Stimulated activated CD8-positive, alpha-beta memory T cell treated with anti-CD3 and anti-CD28 coated beads, Interleukin-4, amount 100 ng/mL, for 1 hour (primary cell): ENCODE results near the gene CCNO.

ENCODE experiments used
- DNase-seq, 2 donors: peaks; one replicate each; pipeline ENCODE4 v3.0.0-alpha.2; 2020; ENCODE audit warnings: low read depth in 2 of 2, low spot score in 1 of 2

Gene CCNO, protein sequence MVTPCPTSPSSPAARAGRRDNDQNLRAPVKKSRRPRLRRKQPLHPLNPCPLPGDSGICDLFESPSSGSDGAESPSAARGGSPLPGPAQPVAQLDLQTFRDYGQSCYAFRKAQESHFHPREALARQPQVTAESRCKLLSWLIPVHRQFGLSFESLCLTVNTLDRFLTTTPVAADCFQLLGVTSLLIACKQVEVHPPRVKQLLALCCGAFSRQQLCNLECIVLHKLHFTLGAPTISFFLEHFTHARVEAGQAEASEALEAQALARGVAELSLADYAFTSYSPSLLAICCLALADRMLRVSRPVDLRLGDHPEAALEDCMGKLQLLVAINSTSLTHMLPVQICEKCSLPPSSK

DNA sequence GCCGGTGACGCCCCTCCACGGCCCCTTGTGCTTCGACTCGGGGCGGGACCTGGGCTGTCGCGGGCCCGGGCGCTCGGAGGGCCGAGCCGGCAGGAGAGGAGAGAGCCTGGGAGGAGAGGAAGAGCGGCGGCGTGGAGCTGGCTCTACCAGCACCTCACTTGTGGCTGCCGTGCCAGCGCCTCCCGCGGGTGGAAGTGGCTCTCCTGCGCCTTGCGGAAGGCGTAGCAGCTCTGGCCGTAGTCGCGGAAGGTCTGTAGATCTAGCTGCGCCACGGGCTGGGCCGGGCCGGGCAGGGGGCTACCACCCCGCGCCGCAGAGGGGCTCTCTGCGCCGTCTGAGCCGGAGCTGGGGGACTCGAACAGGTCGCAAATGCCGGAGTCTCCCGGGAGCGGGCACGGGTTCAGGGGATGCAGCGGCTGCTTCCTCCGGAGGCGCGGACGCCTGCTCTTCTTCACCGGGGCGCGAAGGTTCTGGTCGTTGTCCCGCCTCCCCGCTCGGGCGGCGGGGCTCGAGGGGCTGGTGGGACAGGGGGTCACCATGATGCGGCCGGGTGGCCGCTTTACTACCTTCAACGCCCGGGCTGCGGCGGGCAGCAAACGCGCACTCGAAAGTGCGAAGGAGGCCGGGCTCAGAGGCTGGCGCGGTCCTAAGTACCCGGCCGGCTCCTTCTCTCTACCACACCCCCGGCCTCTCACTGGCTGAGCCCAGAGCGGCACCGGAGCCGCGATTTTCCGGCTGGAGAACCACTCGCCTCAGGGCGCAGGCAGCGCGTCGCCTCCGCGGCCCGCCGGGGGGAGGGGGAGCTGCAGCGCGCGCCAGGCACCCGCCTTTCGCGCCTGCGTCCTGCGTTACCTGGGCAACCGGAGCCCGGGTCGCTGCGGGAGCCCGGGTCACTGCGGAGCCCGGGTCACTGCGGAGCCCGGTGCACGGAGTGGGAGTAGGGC, at the start of gene CCNO:
Gene CCNO, minus strand, starts transcription at position 624 of the 944 bp plus-strand sequence. Its CDS starts 85 bp downstream, at position 539.
- DNase-seq = no peak

DNA sequence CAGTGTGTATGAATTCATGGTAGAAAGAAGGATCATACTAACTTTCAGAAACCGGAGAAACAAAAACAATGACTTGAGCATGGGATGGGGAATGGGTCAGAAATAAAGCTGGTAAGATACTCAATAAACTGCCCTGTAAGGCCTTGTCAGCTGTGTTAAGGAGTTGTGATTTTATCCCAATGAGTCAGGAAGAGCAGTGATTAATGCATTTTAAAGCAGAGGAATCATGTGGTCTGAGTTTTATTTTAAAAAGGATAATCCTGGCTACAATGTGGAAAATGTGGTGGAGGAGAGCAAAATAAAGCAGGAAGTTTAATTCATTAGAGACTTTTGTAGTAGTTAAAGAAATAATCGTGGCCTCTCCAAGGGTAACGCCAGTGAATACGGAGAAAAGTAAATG, 45.4 kb upstream of the CCNO start:
- no peak for DNase-seq

DNA sequence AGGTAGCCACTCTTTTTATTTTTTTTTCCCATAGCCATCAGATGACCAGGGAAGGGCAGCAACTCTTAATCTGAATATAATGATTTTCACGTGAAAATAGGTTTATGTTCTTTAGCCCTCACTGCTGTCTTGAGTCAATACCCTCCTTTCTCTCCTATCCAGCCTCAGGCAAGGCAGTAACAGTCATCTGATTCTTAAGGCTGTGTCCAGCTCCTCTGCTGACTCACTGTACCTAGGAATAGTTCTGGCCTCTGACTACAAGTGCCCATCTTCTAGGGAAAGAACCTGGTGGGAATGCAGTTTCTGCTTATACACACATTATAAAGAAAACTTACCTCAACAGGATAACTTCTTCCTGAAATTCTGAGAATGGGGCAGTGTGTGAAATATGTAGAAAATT, 43.4 kb upstream of the CCNO start:
- no peak for DNase-seq

DNA sequence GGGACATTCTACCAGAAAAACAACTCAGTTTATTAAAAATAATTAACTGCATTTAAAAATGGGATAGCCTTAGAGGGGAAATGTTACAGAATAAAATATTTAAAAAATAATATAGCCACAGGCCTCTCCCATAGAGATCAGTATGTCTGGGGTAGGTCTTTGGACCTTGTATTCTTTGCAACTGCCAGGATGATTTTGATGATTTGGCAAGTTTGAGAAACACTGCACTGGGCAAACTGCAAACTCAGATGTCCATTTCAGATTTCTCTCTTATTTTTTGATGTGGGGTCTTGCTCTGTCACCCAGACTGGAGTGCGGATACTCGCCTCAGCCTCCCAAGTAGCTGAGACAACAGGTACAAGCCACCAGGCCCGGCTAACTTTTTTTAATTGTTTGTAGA, 24.9 kb upstream of the CCNO start:
- no peak for DNase-seq

DNA sequence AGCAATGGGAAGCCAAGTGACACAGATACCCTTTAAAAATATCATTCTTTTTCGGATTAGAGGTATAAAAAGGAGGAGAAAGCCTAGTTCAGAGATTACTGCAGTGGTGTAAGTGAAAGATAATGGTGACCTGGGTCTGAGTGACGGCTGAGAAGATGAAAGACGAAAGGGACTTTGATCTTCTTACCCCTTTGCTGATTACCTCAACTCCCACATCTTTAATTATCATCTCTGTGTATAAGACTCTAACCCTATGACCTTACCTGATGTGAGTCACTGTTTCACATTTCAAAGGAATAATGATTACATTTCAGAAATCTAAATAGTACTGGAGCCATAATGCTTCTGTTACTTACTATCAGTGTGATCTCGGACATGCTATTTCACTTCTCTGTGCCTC, 21.4 kb upstream of the CCNO start:
- no peak for DNase-seq

DNA sequence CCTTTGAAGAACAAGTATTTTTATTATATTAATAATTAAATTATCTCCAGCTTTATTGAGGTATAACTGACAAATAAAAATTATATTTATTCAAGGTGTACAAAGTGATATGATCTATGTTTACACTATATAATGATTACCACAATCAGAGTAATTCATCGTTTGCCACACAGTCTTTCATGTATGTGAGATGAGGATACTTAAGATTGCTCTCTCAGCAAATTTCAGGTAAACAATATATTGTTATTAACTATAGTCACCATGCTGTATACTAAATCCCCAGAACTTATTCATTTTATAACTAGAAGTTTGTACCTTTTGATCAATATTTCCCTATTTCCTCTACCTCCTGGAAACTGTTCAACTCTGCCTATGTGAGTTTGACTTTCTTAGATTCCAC, 16.7 kb upstream of the CCNO start:
- DNase-seq = no peak

DNA sequence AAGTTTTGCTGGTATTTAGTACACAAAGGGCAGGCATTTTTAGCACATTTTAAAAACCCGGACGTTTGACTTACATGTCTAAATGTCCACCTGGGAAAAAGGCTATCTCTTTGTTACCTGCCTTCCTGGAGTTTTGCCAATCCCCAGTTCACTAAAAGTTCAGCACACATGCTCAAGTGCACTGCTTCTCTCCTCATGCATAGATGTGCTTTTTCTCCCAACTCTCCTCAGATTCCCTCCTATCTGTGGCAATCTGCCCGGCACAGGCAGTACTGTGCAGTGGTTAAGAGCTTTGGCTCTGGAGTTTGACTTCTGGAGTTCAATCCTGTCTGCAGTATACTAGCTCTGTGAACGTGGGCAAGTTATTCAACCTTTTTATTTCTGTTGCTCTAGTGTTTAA, 8.3 kb upstream of the CCNO start:
- no peak for DNase-seq

DNA sequence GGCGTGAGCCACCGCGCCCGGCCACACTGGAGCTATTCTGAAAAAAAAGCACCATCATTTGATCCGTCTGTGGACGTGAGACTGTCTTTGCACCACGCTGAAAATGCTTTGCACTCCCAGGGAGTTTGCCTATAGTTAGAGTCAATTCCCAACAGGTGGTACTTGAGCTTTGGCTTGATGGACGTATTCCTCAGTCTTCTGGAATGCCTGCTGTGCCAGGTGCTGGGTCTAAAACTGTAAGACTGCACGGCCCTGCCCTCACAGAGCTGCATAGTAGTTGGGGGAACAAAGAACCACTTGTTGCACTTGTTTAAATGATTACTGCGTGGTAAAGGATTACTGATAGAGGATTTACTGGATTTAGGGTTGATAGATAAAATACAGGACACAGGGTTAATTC, 3.4 kb upstream of the CCNO start:
- DNase-seq = no peak

DNA sequence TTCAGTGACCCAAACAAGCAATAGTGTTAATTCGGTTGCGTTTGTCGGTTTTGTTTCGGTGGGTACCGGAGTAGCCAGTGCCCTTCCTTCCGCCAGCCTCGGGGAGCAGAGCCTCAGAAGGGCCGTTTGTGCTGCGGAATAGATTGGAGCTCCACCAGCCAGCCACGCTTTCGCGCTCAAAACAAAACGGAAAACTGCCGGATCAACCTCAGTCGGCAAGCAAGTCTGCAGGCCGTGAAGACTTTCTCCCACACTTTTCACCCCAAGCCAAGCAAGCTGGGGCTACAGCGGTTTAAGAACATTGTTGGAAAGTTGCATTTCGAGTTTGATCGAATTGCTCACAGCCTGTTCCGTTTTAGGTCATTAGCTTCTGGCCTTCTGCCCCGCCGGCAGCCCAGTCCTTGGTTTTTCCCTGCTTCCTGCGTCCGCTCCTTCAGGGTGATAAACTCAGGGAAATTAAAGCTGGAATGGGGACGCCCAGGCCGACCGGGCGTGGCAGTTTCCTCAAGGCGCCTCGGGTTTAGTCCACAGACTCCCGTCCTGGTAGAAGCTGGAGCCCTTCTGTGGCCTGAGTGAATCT, 803 bp upstream of the CCNO start:
- DNase-seq = no peak

DNA sequence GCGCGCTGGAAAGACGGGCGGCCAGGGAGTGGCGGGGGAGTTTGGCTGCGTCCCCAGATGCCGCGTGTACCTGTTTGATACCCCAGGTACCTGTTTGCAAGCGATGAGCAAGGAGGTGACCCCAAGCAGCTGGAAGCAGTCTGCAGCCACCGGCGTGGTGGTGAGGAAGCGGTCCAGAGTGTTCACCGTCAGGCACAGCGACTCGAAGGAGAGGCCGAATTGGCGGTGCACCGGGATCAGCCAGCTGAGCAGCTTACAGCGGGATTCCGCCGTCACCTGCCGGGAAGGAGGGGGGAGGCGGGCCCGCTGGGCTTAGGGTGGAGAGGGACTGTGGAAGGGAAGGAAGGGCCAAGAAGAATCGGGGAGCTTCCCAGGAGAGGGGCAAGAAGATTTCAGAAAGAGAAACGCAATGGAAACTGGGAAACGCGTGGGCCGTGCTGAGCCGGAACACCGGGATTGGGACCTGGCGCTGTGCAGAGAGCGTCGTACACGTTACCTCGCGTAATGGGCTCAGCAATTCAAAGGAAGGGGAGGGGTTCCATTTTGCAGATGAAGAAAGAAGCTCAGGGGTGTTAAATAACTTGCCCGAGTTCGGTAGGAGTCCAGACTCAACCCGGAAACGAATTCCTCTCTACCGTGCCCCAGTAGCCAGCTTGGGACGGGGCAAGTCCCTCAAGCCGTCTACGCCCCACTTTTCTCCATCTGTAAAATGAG, 980 bp downstream of the CCNO start:
- DNase-seq = no peak

DNA sequence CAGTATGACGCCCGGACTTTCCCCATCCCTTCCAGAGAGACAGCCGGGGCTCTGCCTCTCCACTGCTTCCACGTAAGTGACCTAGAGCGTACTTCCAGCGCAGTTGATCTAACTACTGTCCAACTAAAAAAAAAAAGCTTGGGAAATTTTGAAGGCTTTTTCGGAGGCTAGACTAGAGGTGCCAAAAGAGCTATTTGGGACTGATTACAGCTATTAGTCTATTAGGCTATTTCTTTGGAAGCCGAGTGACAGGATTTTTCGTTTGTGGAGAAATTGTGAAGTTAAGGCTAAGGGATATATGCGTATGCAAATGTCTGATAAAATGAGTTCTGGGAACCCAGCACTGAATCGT, 1.5 kb downstream of the CCNO start:
- no peak for DNase-seq

DNA sequence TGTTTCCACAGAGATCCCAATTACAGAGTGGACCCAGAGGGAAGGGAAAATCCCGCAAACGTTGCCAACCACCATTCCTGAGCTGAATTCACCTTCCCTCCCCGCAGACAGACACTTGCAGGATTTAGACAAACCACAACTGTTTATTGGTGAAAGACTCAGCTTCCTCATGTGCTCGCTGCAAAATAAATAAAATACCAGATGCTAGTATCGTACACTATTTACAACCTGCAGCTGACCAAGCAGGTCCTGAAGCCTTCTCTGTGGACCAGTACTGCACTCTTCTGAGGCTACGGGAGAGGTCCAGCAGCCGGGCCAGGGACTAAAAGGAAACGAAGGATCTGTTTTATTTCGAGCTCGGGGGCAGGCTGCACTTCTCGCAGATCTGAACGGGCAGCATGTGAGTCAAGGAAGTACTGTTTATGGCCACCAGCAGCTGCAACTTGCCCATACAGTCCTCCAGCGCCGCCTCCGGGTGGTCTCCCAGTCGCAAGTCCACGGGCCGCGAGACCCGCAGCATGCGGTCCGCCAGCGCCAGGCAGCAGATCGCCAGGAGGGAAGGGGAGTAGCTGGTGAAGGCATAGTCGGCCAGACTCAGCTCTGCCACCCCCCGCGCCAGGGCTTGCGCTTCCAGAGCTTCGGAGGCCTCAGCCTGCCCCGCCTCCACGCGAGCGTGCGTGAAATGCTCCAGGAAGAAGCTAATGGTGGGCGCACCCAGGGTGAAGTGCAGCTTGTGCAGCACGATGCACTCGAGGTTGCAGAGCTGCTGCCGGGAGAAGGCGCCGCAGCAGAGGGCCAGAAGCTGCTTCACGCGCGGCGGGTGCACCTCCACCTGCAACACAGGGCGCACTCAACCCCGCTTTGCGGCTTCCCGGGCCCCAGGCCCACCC, 2.1 kb downstream of the CCNO start:
- no peak for DNase-seq

DNA sequence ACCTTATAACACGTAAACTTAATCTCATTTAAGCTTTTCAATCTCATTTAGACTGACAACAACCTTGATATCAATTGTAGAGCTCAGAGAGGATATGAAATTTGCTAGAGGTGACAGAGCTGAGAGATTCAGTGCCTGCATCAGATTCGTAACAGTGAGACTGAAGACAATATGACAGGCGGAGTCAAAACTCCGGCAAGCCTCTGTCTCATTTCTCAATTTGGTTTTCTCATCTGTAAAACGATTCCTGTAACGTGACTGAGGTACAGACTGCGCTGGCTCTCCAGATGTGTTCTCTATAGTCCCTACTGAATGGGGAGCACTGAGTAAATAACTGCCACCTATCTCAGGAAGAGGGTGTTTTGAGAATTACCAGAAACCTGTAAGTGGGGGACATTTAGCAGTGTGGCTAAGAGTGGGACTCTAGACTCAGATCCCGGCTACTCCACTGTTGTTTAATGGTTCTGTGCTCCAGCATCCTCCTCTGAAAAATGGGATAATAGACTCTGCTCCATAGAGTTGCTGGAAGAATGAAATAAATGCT, 3.2 kb downstream of the CCNO start:
- no peak for DNase-seq

DNA sequence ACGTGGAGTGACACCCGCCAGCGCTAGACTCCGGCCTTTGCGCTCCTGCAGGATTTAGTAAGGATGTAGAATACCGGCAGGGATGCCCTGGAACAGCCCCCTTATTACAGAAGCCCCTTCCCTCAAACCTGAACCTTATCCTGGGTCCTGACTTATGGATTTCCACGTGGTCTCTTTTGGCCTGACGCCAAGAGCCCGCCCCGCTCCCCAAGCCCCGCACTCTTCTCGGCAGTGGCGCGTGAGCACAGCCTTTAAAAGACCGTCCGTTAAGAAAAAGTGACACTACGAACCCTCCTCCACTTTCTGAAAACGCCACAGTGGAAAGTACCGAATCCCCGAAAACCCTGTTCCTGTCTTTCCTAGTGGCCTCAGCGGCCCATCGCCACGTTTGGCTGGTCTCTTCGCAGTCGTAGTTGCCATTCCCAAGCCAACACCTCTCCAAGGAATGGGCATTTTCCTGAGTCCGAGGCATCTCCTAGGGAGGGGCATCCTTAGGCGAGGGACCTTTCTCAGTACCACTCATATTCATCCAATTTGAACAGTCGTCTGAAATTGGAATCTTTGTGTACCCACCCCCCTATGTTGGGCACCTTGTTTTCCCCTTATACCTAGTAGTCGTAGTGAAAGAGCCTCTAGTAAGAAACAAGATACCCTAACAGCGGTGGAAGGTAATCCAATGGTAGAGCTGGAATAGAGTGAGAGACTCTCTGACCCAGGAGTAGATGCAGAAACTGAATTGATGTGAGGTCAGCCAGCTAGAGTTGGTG, 5.6 kb downstream of the CCNO start:
- no peak for DNase-seq

DNA sequence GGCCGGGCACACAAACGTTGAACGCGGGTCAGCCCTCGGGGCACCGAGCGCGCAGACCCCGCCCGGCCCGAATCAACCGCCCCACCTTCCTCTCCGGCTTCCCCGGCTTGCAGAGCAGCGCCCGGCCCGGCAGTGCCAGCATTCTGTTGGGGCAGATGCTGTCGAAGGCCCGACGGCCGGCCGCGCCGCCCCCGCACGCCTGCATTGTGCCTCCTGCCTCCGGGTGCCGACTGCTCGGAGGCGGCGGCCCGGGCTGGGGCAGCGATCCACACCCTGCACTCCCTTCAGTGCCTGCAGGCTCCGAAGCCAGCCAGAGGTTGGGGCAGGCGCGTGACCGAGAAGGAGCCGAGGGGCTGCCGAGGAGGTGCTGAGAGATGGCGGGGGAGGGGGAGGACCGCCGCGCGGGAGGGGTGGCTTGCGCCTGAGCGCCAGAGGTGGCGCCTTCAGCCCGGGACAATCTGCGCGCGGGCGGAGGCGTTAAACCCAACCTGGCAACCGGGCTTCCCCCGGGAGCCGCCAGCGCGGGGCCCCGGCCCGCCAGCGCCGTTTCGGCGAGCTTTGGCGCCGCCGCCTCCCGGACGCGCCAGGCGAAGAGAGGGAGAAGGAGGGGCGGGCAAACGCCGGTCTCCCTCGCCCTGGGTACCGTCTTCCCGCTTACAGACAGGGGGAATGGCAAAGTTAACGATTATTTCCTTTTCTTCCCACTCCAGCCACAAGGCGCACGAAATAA, 6.3 kb downstream of the CCNO start, which contains the start of gene MCIDAS:
Gene MCIDAS, minus strand, starts transcription at position 382 of the 730 bp plus-strand sequence. Its CDS starts 177 bp downstream, at position 205.
- no peak for DNase-seq

DNA sequence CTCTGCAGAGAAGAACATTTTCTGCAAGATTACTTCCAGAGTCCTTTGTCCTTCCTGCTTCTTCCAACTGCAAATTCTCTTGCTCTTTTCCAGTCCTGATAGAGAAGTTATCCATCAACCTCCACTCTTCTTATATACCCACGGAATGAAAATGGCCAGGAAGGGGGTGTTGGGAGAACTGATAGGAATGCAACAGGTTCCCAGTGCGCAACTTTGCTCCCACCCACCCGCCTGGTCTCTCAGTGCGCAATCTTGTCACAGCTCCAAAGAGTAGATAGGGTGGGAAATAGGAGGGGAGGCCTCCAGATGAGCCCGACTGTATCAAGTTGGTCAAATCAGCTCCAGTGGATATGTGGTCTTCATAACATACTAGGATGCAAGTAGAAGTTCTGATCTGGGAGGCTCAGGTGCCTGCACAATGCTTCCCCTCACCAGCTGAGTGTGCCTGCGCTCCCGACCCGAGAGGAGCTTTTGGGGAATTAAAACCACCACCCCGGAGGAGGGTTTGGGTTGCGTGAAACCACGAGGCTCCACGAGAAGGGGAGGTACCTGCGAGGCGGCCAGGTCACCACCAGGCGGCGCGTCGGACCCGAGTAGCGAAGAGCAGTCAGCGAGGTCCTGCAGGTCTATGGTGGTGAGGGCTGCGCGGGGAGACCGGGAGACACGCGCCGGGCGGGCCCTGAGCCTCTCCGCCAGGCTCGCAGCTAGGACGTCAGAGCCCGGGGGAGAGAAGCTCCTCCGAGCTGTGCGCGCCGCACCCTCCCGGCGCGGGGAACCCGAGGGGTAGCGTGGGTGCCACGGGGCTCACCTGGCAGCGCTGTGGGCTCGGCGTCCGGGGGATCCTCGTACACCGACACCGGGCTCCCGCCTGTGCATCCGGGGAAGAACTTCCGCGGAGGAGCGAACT, 7.1 kb downstream of the CCNO start:
- DNase-seq = no peak

DNA sequence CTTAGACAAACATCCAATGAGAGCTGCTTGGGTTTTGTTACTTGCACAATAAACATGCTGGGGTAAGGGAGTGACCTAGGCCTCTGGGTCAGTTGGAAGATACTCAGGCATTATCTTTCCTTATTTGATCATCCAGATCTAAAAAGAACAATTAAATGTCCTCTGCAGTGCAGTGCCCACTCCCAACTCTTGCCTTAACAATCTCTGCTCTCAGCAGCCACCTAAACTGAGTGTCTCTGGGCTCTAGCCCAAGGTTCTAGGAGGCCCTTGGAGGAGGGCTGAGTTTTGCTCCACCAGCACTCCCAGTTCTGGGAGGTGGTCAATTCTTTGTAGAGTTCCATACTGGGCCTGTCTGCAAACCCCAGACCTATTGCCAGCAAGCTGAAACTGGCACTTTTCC, 8.1 kb downstream of the CCNO start:
- no peak for DNase-seq
